Tracheal epithelial cell (primary cell): ENCODE data around the gene RAD51AP1. TPM values are rescaled to one million over a fixed set of nuclear protein-coding genes. Genes with fewer than 3 reads are reported as not detected.

ENCODE experiments used
- total RNA-seq: library from RNA; depleted of rRNA; stranded (reverse); fragments of >200 nt; gene quantifications from 2 replicates; pipeline ENCODE4 v1.2.1, GENCODE V29; 2014

The RAD51AP1 gene, protein sequence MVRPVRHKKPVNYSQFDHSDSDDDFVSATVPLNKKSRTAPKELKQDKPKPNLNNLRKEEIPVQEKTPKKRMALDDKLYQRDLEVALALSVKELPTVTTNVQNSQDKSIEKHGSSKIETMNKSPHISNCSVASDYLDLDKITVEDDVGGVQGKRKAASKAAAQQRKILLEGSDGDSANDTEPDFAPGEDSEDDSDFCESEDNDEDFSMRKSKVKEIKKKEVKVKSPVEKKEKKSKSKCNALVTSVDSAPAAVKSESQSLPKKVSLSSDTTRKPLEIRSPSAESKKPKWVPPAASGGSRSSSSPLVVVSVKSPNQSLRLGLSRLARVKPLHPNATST
- total RNA-seq, result 1.7 and 5.3 TPM in 2 replicates

DNA sequence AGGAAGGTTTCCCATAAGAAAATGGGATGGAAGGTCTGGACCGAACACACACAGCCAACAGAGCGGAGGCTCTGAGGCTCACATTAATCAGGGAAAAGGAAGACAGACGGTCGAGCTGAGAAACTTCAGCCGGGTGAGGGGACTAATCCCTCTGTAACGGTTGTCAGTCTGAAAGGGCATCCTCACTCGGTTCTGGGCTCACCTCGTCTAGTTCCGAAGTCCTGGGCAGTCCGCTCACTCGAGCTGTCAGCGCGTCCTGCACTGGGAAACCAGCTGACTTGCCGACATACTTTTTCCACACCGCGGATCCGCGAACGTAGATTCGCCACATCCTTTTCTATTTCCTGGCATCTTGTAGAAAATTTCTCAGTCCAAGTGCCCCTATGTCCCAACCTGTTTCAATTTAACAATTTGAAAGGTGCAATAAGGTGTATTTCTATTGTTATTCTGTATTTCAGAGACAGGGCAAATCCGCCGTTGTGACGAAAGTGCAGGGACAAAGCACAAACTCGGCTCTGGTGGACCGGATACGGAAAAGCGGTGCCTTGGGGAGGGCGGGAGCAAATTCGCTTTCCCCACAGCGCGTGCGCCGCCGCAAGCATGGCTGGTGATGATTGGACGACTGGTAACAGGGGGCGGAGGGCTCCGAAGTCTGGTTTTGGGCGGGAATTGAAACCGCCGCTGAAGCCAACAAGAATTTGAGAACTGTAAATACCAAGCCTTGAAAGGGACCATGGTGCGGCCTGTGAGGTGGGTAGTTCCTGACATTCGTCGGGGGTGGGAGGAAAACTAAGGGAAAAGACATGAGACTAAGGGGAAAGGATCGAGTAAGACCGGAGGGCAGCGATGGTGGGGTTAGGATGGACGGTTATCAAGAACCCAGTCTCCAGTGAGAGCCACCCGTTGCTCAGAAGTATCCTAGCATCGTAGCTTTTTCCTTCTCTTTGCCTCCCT lies at the start of gene RAD51AP1:
RAD51AP1 (plus strand) TSS at position 684 of the 954 bp plus-strand sequence; CDS start at position 734, 50 bp downstream.

DNA sequence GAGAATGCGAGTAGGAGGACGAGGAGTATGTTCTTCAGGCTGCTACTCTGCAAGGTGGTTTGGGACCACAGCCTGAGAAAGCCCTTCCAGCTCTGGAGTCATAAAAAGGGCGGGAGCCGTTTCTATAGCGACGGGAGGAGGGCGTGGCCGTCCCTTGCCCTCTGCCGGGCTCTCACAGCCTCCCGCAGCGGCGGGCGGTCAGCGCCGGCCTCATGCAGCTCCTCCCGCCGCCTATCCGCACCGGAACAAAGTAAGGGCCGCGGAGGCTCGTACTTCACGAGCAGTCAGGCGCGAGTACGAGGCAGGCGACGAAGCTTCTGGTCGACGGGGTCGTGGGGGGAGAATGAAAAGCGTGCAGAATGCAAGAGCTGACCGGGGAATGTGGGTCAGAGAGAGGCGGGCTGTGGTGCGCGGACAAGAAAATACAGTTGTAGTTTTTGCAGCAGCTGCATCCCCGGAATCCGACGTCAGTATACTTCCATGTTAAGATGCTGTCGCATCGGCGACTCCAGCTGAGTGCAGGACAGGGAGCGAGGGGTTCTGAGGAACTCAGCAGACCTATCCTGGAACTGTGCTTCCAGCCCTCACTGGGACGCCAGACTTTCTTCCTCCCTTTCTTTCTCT lies 23.5 kb downstream of the RAD51AP1 start, which contains the start of gene DYRK4:
DYRK4 (plus strand) TSS at position 175 of the 624 bp plus-strand sequence; CDS start at position 213, 38 bp downstream.

Other genes starting within 250 kb of the RAD51AP1 start
- gene TIGAR, start 217.7 kb upstream of the RAD51AP1 start, total RNA-seq, result 9.0 and 11.6 TPM in 2 replicates
- not detected in 2 replicates for gene FGF23, start 159.2 kb upstream of the RAD51AP1 start, total RNA-seq
- gene FGF6, start 93.1 kb upstream of the RAD51AP1 start, total RNA-seq, result not detected in 2 replicates
- 24.9 and 37.1 TPM in 2 replicates for gene DYRK4, start 23.3 kb downstream of the RAD51AP1 start, total RNA-seq
- gene AKAP3, start 110.2 kb downstream of the RAD51AP1 start, total RNA-seq, result 1.4 and 1.9 TPM in 2 replicates
- 33.9 and 40.0 TPM in 2 replicates for gene NDUFA9, start 110.2 kb downstream of the RAD51AP1 start, total RNA-seq
- not detected in 2 replicates for gene GALNT8, start 181.5 kb downstream of the RAD51AP1 start, total RNA-seq